Upper lobe of right lung (tissue), 1 donor: Measurements from ENCODE around the gene PALD1. TPM values are rescaled to one million over a fixed set of nuclear protein-coding genes. Genes with fewer than 3 reads are reported as not detected.
A peak's percentile ranks its signal among the peaks of the same experiment; 100 is the strongest.
"Not testable (repeated sequence)": the region's sequence is repeated elsewhere in the genome, so short reads cannot be mapped to it uniquely, and the experiment has no call there.

Experiments used
- ATAC-seq: fragments of 200-7000 bp; cut with Tn5 transposase; one replicate; pipeline ENCODE4 v1.9.1; 2020; ENCODE audit warnings: mild to moderate bottlenecking, moderate library complexity
- DNase-seq: peaks from one replicate; pipeline ENCODE4 v3.0.0-alpha.2; 2020
- H3K27ac ChIP-seq: fragments of 200-600 bp; one replicate; pipeline ENCODE4 v1.8.0; 2022
- H3K27me3 ChIP-seq: fragments of 200-600 bp; one replicate; pipeline ENCODE4 v1.8.0; 2022; ENCODE audit warnings: mild to moderate bottlenecking
- H3K36me3 ChIP-seq: fragments of 200-600 bp; one replicate; pipeline ENCODE4 v1.8.0; 2022
- H3K4me1 ChIP-seq: fragments of 200-600 bp; one replicate; pipeline ENCODE4 v1.8.0; 2022
- H3K4me3 ChIP-seq: fragments of 200-600 bp; one replicate; pipeline ENCODE4 v1.8.0; 2022; ENCODE audit warnings: mild to moderate bottlenecking
- H3K9me3 ChIP-seq: fragments of 200-600 bp; one replicate; pipeline ENCODE4 v1.8.0; 2022
- intact Hi-C: fragments of 100-400 bp; cut with DNase I; formaldehyde crosslinking; loops from one replicate; pipeline ENCODE4 v1.11.0; 2022
- total RNA-seq: library from RNA; stranded (reverse); fragmentation: NEBNext Ultra II Directional; extraction: Animal tissue kit (Norgen Biotek cat#: 25700); gene quantifications from one replicate; pipeline ENCODE4 v1.2.1, GENCODE V29; 2021
- TF ChIP-seq, protein P1 (sequence below): fragments of 200-600 bp; IDR thresholded peaks from one replicate; pipeline ENCODE4 v1.8.0; 2022; ENCODE audit warnings: antibody characterized with exemption
- donor health status: DM: no; HTN: yes; CAD: no; lungs with severe emphysema.

The PALD1 gene
- total RNA-seq, 1 donor from 2014 or later = 27.0 TPM

DNA sequence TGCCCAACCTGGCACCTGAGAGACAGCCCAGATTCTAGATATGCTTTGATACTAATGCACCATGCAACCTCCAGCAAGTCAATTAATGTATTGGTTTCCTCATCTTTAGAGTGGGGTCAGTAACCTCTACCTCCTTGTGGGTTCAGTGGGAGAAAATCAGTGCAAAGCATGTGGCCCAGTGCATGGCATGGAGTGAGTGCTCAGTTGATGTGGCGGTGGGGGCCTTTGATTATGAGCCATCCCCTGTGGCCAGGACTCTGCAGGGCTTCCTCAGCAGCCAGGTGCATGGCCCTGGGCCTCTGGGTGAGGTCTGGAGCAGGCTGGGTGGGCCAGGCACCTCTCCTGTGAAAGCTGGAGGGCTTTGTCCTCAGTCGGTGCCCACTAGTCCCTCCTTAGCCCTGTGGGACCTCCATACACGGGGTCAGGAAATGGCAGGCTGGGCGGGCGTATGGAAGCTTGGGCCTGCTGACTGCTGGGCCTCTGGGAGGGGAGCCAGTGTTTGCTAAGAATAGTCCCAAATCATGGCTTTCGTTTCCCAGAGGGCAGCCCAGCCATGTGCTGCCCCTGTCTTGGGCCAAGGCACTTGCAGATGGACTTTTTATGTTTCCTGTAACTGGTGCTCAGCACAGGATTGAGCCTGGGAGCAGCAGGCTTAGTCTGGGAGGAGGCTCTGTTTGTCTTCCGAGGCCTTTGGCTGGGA is 3.4 kb downstream of the PALD1 start:
- TF ChIP-seq, protein P1, sequence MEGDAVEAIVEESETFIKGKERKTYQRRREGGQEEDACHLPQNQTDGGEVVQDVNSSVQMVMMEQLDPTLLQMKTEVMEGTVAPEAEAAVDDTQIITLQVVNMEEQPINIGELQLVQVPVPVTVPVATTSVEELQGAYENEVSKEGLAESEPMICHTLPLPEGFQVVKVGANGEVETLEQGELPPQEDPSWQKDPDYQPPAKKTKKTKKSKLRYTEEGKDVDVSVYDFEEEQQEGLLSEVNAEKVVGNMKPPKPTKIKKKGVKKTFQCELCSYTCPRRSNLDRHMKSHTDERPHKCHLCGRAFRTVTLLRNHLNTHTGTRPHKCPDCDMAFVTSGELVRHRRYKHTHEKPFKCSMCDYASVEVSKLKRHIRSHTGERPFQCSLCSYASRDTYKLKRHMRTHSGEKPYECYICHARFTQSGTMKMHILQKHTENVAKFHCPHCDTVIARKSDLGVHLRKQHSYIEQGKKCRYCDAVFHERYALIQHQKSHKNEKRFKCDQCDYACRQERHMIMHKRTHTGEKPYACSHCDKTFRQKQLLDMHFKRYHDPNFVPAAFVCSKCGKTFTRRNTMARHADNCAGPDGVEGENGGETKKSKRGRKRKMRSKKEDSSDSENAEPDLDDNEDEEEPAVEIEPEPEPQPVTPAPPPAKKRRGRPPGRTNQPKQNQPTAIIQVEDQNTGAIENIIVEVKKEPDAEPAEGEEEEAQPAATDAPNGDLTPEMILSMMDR = no peak
- H3K27me3 ChIP-seq = no peaks in the 10 kb centered on the region
- H3K4me1 ChIP-seq = peaks cover 52% of the 10 kb centered on the region
- ATAC-seq = peak; percentile 39
- H3K9me3 ChIP-seq = no peaks in the 10 kb centered on the region
- peak overlapping the region; percentile 56 for H3K4me3 ChIP-seq
- peaks cover 10% of the 10 kb centered on the region for H3K36me3 ChIP-seq
- DNase-seq = no peak
- intact Hi-C loops = no loop called here
- peak overlapping the region; percentile 51 for H3K27ac ChIP-seq

DNA sequence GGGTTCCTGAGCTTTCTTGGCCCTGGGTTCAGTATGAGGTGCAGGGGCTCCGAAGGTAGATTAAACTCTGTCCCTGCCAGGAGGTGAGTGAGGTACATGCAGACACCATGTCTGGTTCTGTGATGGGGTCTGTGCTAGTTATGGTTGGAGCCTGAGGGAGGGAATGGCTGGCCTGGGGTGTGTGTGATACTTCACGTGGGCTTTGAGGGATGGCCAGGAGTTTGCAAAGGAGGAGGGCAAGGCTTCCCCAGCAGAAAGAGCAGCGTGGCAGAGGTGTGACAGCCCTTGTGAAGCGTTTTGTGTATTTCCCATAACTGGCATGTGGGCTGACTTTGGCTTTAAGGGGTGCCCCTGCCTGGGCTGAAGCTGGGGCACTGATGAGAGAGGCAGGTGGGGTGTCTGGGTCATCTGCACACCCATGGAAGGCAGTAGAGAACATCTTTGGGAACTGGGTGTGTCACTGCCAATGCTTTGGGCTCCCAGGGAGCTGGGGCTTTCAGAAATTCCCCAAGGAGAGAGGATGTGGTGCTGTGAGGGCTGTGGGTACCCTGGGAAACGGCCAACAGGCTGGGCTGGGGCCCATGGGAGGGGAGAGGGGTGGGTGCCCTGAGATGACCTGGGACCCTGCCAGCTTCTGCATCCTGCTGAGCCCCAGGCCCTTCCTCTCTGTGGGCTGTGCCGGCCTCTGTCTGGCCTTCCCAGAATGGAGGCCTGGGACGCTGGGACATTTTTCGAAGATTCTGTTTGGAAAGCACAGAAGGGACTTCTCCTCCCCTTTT is 4.6 kb downstream of the PALD1 start:
- H3K4me1 ChIP-seq = peaks cover 41% of the 10 kb centered on the region
- H3K4me3 ChIP-seq = no peak overlapping the region

DNA sequence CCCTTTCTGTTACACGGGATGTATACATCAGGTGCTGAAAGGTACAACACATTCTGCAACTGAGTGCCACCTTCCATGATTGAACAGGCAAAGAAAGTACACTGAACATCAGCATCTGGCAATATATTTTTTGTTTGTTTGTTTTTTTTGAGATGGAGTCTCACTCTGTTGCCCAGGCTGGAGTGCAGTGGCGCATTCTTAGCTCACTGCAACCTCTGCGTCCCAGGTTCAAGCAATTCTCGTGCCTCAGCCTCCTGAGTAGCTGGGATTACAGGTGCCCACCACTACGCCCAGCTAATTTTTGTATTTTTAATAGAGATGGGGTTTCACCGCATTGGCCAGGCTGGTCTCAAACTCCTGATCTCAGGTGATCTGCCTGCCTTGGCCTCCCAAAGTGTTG is 5.3 kb downstream of the PALD1 start:
- H3K27me3 ChIP-seq, H3K36me3 ChIP-seq, H3K9me3 ChIP-seq, DNase-seq, H3K4me3 ChIP-seq, ATAC-seq, intact Hi-C loops: not testable (repeated sequence)
- H3K27ac ChIP-seq = peak overlapping the region; percentile 42
- H3K4me1 ChIP-seq = peaks cover 41% of the 10 kb centered on the region

More for the DNA sequence above, 4.6 kb downstream of the PALD1 start:
- ATAC-seq = no peak
- no peaks in the 10 kb centered on the region for H3K27me3 ChIP-seq
- no peak for DNase-seq
- intact Hi-C loops = no loop called here
- peaks cover 10% of the 10 kb centered on the region for H3K36me3 ChIP-seq
- TF ChIP-seq, protein P1 = no peak
- peak overlapping the region; percentile 42 for H3K27ac ChIP-seq
- H3K9me3 ChIP-seq = no peaks in the 10 kb centered on the region

DNA sequence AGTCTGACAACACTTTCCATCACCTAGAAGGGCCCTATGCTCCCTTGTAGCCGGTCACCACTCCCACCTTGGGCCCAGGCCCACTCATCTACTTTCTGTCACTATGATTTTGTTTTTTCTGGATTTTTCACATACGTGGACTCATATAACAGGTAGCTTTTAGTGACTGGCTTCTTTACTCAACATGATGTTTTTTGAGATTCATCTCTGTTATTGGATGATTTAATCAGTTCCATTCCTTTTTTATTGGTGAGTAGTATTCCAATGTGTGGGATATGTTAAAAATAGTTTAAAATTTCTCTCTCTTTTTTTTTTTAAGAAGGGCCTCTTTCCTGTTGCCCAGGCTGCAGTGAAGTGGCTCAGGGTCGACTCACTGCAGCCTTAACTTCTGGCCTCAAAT is 9.3 kb downstream of the PALD1 start:
- Histone ChIP-seq H3K4me1 (peaks cover 33% of the 10 kb centered on the region), H3K27ac (no peak overlapping the region), H3K4me3 (no peak overlapping the region), H3K36me3 (peaks cover 10% of the 10 kb centered on the region), H3K27me3 (no peaks in the 10 kb centered on the region), H3K9me3 (no peaks in the 10 kb centered on the region)
- TF ChIP-seq, protein P1 = no peak
- DNase-seq = no peak
- intact Hi-C loops = no loop called here
- no peak for ATAC-seq

DNA sequence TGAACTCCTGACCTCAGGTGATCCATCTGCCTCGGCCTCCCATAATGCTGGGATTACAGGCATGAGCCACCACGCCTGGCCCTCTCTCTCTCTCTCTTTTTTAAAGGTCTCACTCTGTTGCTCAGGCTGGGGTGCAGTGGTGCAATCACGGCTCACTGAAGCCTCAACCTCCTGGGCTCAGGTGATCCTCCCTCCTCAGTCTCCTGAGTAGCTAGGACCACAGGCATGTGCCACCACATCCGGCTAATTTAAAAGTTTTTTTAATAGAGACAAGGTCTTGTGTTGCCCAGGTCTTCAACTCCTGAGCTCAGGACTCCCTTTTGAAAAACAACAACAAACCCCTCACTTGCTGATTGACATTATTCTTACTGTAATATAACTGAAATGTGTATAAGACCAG is 11.6 kb downstream of the PALD1 start:
- intact Hi-C loops = no loop called here
- H3K36me3 ChIP-seq = peaks cover 9% of the 10 kb centered on the region
- ATAC-seq (no peak), DNase-seq (no peak)
- peaks cover 43% of the 10 kb centered on the region for H3K4me1 ChIP-seq
- no peaks in the 10 kb centered on the region for H3K9me3 ChIP-seq
- H3K27ac ChIP-seq = no peak overlapping the region
- H3K27me3 ChIP-seq = no peaks in the 10 kb centered on the region
- TF ChIP-seq, protein P1 = no peak
- H3K4me3 ChIP-seq = no peak overlapping the region

DNA sequence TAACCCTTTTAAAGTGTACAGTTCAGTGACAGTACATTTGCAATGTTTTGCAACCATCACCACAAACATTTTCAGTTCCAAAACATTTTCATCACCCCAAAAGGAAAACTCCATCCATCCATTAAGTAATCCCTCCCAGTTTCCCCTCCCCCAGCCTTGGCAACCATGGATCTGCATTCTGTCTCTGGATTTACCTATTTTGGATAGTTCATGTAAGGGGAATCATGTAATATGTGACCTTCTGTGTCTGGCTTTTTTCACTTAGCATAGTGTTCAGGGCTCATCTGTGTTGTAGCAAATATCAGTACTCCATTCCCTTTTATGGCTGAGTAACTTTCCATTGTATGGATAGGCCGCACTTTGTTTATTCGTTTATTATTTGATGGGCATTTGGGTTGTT is 13.0 kb downstream of the PALD1 start:
- no peak for ATAC-seq
- no peak overlapping the region for H3K27ac ChIP-seq
- H3K4me1 ChIP-seq = peaks cover 52% of the 10 kb centered on the region

More for the DNA sequence above, 13.0 kb downstream of the PALD1 start:
- intact Hi-C loops = no loop called here
- no peak for DNase-seq
- H3K9me3 ChIP-seq = no peaks in the 10 kb centered on the region
- H3K36me3 ChIP-seq = no peaks in the 10 kb centered on the region
- no peak overlapping the region for H3K4me3 ChIP-seq
- TF ChIP-seq, protein P1 = no peak
- H3K27me3 ChIP-seq = no peaks in the 10 kb centered on the region
